Renal cortical epithelial cell (primary cell): ENCODE measurements around the gene DET1. TPM values are rescaled to one million over a fixed set of nuclear protein-coding genes. Genes with fewer than 3 reads are reported as not detected.
"Not testable (repeated sequence)": the region's sequence is repeated elsewhere in the genome, so short reads cannot be mapped to it uniquely, and the experiment has no call there.

ENCODE experiments used
- DNase-seq: peaks from one replicate; pipeline ENCODE4 v3.0.0-alpha.2; 2011; ENCODE audit warnings: low read depth
- total RNA-seq: library from RNA; depleted of rRNA; stranded (reverse); fragments of >200 nt; gene quantifications from 2 replicates; pipeline ENCODE4 v1.2.3, GENCODE V29; 2014

DET1 gene
- total RNA-seq, 1 donor from 2014 or later: 6.1 TPM

DNA sequence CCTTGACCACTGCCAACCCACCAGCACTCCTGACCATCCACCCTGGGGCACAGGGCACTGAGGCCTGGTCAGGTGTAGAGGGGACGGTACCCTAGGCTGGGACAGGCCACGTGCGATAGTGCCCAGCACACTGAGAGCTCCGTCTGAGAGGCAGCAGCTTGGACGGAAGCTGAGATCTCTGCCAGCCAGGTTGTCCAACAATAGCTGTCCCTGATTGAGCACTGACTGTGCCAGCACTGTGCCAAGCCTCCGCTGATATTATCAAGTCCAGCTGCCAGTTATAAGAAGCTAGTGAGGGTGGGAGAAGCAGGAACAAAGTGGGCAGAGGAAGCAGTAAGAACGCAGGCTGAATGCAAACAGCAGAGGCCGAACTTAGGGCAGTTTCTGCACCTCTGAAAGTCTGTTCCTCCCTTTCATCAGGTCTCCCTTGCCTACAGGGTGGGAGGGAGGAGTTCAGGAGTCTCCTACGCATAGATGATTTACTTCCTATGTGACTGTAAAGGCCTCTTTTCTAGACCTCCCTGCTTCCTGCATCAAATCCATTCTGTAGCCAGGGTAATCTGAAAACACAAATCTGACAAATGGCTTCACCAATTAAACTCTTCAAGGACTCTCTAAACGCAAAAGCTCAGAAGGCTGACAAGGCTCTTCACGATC lies 49.2 kb downstream of the DET1 start:
- no peak for DNase-seq

DNA sequence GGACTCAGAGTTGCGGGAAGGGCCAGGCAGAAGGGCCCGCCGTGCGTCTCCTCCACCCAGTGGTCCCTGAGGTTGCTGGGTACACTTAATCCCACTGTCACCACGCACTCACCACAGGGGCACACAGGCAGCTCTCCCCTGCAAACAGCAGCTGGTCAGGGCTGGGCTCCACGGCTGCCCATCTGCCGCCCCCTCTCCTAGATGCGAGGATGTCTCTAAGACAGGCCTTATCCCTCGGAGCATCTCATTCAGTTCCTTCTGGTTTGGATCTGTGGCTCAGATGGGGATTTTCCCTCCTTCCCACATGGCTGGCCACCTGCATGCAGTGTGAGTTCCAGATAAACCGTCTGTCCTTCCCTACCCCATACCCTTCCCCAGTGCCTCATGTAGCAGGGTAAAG lies 52.6 kb downstream of the DET1 start:
- DNase-seq: no peak

DNA sequence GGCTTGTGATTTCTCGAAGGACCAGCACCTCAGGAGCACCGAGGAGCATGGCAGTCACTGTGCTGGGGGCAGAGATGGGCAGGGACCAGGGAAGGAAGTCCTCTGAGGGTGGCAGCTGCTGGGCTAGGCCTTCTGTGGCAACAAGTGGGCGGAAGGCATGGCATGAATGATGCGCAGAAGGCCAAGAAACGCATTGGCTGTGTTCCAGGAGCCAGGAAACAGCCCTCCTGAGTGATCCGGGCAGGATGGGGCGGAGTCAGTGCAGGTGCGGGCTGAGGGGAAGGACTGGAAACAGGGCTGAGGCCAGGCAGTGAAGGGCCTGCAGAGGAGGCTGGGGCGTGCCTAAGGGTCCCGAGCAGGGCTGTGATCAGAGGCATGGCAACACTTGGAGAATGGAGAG lies 55.3 kb downstream of the DET1 start:
- no peak for DNase-seq

DNA sequence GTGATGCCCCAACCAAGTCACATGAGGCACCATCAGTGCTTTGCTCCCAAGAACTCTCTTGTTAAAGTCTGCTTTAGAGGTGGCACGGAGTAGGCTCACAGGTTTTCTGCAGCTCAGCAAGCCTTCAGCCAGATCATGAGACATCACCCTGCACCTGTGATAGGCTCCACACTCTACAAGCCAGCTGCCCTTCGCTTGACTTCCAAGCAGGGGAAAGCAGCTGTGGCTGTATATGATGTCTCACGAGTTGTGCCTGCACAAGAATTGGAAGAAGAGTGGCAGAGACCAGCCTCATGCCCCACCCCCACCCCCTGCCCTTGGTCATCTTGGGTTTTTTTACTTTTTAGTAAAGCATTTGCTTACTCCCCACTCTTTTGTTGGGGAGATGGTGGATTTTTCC lies 56.4 kb downstream of the DET1 start:
- DNase-seq: no peak

DNA sequence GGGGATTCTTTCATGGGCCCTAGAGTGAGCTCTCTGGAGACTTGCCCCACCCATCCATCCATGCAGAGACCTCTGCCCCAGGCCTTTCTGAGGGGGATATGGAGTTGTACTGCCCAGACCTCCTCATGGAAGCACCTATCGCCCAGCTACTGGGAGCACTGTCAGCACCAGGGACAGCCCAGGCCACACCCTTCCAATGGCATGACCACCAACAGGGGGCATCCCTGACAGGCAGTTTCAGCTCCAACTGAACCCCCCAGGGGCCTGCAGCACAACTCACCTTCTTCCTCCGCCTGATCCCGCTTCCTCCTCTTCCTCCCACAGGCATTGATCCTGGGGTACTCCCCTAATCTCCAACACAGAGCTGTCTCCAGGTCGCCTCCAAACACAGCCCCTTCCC lies 57.2 kb downstream of the DET1 start:
- no peak for DNase-seq

DNA sequence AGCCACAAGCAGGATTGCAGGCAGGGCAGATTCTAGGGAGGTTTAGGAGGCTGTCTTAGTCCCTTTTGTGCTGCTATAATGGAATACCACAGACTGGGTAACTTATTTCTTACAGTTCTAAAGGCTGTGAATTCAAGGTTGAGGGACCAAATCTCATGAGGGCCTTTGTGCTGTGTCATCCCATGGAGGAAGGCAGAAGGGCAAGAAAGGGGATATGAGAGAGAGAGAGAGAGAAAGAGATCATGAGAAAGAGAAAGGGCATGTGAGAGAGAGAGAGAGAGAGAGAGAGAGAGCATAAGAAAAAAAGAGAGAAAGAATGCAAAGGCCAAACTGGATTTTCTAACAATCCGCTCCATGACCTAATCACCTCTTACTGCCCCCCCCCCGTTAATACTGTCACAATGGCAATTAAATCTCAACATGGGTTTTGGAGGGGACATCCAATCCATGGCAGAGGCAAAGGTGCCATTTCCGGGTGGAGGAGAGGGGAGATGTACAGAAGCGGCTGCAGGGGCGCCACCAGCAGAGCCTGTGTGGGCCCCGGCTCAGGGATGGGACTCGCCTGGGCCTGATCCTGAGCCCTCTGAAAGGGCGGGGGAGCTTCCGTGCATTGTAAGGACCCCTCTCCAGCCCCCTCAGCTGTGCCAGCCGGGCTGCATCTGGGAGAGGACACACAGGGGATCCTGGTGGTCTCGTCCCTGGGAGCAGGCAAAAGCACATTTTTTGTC lies 58.5 kb downstream of the DET1 start:
- no peak for DNase-seq

DNA sequence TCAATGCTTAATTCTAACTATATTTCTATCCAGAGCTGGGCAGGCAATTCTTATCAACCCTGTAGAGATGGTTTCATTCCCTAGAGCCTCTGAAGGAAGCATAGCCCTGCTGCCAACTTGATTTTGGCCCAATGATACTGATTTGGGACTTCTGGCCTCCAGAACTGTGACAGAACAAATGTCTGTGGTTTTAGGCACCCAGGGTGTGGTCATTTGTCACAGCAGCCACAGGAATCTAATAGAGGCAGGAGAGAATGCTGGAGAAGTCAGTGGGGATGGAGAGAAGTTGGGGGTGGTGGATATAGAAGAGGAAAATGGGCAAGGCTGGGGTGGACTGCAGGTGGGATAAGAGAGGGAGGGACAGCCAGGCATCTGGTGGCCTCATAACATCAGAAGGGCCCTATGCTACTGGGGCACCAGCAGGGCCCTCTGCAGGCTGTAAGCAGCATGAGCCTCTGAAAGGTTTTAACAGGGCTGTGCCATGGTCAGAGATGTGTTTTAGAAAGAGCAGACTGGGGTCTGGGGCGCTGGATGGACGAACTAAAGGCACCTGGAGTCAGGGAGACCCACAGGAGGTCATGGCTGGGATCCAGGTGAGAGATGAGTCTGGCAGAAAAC lies 59.2 kb downstream of the DET1 start:
- no peak for DNase-seq

DNA sequence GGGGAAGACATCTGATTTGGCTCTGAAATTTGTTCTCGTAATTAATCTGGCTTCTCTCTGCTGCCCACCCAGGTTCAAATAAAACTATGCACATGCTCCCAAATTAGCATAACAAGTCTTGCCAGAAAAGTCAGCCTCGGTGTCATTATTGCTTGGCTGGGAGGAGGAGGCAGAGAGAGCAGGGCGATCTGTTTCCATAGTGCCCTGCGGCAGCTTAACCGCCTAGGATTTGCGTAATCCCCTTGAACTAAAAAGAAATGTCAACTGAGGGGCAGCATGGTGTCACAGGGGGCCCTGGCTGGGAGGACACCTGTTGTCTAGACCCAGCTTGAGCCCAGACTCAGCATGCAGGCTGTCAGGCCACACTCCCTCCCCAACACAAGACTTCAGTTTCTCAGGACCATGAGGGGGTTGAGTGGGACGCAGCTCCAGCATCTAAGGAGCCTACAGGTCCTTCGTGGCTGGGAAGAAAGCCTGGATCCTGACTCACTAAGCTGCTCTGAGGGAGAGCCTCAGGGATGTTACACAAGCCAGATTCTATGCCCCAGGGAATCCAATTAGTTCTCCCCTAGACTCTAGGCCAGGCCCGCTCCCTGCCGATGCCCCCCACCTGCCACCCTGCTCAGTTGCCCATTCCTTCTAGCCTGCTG lies 61.7 kb downstream of the DET1 start:
- peak; percentile 18 for DNase-seq

DNA sequence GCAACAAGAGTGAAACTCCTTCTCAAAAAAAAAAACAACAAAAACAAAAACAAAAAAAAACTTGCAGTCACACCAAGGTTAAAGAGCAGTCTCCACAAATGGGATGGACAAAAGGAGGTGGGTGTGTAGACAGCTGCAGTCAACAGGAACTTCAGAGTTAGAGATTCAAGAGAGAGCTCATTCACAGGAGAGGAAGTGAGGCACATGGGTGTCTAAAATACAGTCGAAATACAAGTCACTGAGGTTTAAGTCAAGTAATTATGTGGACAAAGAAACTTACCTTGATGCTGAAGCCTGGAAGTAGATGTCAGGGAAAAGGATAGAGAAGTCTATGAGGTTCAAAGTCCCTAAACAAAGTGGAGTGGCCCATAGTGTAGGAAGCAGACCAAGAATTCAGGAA lies 64.2 kb downstream of the DET1 start:
- no peak for DNase-seq

DNA sequence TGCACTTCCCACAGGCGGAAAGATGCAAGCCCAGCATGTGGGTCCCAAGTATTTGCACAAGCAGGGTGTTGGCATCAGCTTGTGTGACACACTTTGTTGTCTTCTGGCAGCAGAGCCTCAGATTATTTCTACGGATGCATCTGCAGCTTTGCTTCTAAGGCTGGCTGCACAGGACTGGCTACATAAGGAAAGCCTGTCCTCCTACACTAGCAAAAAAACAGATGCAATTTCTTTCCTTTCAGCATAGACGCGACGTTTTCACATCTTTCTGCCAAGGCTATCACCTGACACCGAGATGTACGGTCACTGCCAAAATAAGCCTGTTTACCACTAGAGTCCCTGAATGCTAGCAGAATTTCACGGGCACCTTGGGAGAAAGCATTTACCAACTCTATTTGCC lies 65.5 kb downstream of the DET1 start:
- DNase-seq: no peak

DNA sequence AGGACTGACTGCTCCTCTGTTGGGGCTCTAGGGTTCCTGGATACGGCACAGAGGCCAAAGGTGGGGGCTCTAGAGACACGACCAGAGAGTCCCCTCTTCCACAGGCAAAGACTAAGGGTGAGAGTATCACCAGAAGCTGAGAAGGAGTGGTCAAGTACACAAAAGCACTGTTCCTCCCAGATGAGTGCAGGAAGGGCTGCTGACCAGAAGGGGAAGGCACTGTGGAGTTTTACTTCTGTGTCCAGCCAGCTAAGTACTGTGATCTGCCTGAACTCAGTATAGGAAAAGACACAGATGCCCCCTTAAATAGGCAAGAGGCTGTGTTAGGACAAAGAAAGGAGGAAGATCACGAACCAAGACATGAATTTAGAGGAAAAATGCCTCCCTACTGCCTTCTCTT lies 67.3 kb downstream of the DET1 start:
- no peak for DNase-seq

DNA sequence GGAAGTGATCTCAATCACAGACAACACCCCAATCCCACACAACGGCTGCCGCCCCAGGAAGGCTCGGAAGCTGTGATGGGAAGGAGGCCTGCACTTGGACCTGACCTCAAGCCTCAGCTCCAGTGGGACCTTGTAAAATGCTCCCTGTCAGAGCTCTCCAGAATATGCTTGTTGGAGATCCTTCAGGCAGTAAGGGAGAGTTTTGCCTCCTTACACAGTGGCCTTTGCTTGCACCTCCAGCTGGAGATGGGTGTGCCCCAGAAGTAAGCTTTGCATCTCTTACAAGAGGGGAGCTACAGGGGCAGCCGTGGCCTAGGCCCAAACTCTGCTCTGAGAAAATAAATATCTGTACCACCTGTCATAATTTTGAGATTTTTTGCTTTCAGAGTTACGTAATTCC lies 68.6 kb downstream of the DET1 start:
- DNase-seq: no peak

DNA sequence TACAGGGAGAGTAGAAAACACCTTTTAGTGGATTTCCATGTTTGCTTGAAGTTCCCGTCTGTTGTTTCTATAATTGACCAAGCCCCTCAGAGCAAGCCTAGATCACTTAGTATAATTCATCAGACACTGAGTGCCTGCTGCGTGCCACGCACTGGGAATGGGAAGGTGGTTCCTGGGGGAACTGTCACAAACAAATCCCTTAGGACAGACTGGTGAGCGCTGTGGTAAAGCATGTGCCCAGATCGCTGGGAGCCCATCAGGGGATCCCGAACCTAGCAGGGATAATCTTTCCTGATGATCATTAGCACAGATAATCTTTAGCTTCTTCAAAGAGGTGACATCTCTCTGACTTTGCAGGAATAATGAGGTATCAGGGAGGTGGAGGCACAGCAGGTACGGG lies 69.4 kb downstream of the DET1 start:
- no peak for DNase-seq

DNA sequence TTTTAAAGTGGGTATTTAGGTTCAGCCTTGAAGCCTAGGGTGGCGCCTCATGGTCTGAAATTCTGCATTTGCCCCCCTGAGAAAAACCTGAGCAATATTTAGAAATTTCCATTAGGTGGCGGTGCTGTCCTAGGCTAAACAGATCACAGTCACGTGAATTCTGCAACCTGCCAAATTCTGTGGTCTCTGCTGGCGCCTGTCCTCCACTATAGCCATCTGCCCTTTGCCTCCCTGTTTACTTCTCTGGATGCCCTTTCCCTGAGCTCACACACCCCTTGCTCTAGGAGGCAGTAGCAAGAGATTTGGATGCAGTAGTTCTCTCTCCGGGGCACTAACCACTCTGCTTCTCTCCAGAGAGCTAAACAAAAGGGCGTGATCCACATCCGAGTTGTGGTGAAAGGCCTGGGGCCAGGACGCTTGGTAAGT lies 69.8 kb downstream of the DET1 start:
- peak; percentile 25 for DNase-seq

DNA sequence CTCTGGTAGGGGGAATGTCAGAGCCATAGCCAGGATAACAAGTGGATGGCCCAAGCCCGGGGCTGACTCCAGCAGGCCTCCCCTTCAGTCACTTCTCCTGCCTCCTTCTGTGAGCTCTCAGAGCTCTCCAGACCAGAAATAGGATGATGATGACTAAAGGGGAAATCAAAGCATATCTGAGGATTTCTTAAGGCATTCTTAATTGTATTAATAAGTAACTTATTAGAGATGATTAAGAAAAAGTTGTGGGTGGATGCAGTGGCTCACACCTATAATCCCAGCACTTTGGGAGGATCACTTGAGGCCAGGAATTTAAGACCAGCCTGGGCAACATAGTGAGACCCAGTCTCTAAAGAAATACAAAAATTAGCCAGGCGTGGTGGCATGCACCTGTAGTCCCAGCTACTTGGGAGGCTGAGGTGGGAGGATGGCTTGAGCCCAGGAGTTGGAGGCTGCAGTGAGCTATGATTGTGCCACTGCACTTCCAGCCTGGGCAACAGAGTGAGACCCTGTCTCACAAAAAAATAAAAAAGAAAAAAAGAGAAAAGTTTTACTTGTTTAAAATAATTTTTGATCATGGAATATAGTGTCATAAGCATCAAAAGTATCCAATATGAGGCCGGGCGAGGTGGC lies 72.7 kb downstream of the DET1 start:
- DNase-seq: peak; percentile 93

DNA sequence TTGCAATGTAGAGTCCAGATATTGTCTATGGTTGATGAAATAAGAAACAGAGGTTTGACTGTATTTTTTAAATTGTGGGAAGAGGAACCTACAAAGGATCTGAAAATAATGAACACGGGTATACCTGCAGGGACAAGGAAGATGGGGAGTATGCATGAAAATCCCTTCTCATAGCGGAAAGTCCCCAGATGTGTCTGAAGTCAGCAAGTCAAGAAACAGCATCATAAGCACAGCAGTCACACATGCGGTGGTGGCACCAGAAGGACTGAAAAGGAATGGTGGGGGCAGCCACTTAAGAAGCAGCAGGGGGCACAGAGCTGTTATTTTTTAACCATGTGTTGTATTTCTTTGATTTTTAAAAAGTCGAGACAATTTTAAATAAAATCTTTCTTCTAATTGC lies 74.3 kb downstream of the DET1 start:
- no peak for DNase-seq

DNA sequence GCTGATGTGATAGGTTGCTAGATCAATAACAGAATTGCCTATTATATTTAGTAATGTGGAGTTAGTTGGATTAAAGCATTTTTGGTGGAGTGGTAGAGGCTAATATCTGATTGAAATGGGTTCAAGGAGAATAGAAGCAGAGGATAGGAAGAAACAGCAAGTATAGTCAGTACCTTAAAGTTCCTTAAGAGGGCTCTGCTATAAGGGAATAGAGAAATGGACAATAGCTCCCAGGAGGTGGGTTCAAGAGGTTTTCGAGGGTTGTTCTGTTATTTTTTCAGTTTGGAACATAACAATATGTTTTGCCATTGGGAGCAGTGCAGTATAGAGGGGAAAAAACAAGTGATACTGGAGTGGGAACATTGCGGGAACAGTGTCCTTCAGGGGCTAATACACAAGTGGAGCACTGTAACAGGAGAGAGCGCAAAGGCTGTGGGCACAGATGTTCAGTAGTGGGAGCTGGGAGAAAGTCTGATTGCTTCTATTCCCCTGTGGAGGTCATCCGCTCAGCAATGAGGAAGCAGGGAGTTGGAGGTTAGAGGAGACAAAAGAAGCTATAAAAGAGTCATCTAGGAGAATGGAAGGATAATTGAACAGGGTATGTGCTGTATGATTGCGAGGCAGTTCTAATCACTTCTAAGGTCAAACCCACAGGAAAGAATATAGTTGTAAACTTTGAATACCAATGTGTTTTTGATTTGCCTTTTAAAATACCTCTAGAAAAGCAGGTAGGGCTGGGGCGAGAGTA lies 75.7 kb downstream of the DET1 start:
- no peak for DNase-seq

DNA sequence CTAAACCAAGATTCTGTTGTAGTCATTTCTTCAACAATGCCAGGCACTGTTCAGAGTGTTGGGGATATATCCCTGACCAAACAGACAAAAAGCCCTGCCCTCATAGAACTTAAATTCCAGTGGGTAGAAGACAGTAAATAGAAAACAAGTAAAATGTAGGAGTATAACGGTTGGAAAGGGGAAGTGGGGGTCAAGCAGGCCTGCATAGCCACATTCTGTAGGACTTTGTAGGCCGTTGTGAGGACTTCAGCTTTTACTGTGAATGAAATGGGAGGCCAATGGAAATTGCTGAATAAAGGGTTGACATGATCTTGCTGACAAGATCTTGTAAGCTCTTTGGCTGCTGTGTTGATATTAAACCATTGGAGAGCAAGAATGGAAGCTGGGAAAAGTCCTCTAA lies 77.2 kb downstream of the DET1 start:
- no peak for DNase-seq

DNA sequence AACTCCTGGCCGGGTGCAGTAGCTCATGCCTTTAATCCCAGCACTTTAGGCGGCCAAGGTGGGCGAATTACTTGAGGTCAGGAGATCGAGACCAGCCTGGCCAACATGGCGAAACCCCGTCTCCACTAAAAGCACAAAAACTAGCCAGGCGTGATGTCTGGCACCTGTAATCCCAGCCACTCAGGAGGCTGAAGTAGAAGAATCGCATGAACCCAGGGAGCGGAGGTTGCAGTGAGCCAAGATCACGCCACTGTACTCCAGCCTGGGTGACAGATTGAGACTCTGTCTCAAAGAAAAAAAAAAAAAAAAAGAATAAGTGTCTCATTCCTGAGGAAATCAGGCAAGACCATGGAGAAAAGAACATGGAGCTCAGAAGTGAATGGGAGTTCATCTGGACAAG lies 77.8 kb downstream of the DET1 start:
- DNase-seq: not testable (repeated sequence)

DNA sequence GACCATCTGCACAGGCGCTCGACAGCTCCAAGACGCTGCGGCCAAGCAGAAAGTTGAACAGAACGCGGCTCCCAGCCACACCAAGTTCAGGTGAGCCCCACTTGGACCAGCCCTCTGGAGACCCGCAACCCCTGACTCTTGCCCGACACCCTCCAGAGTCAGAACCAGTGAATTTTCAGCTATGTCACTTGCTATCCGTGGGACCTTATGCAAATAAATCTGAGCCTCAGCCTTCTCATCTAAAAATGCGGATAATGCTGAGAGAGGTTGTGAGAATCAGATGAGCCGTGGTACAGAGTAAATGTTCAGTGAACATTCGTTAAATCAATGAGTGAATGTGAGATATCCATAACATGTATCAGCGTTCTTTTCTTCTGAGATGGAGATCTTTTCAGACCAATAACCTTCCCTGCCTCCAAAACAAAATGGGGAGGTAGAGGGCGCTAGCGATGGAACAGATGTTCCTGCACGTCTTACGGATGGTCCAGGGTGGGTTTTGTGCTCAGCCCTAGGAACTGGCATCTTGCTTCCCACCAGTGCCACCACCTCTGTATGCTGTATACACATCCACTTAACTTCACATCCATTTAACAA lies 78.4 kb downstream of the DET1 start:
- DNase-seq: peak; percentile 13
